Lower leg skin (tissue), 3 donors: ENCODE measurements around the gene CRTC3.

Source experiments
- CTCF ChIP-seq, 3 donors: fragments of 450-650 bp; IDR thresholded peaks; one replicate each; pipeline ENCODE4 v1.5.1; 2016; ENCODE audit warnings: antibody characterized with exemption in 3 of 3, mild to moderate bottlenecking in 3 of 3, moderate library complexity in 2 of 3
- POLR2A ChIP-seq, 2 donors: fragments of 450-650 bp; IDR thresholded peaks; one replicate each; pipeline ENCODE4 v1.6.1; 2016 to 2017; ENCODE audit warnings: antibody characterized with exemption in 2 of 2, mild to moderate bottlenecking in 1 of 2, moderate library complexity in 1 of 2

- TF ChIP-seq CTCF (IDR thresholded peaks at IDR 0.05) (no peak), POLR2A (IDR thresholded peaks at IDR 0.05) (no peak)
These were observed 144.8 kb downstream of the CRTC3 start for GRCh38 chr15:90674476-90674875.
